ENCODE data around the gene GSX2.
"Not testable (repeated sequence)": the region's sequence is repeated elsewhere in the genome, so short reads cannot be mapped to it uniquely, and the experiment has no call there.

The GSX2 gene

GRCh38 chr4:54107951-54108748 lies 8.2 kb downstream of the GSX2 start:
- DNase-seq = no peak

- DNase-seq = no peak
These were observed 9.5 kb downstream of the GSX2 start for GRCh38 chr4:54109241-54110018.

GRCh38 chr4:54110019-54110416 lies 10.1 kb downstream of the GSX2 start:
- DNase-seq = no peak

GRCh38 chr4:54113206-54113605 lies 13.2 kb downstream of the GSX2 start:
- DNase-seq = not testable (repeated sequence)

- not testable (repeated sequence) for DNase-seq
These were observed 16.3 kb downstream of the GSX2 start for GRCh38 chr4:54116246-54116645.

GRCh38 chr4:54118850-54119589 lies 19.1 kb downstream of the GSX2 start:
- no peak for DNase-seq

GRCh38 chr4:54120518-54120917 lies 20.6 kb downstream of the GSX2 start:
- DNase-seq = no peak

- DNase-seq = no peak
These were observed 27.7 kb downstream of the GSX2 start for GRCh38 chr4:54127660-54128059.

- not testable (repeated sequence) for DNase-seq
These were observed 28.7 kb downstream of the GSX2 start for GRCh38 chr4:54128694-54129093.

GRCh38 chr4:54139332-54139731 lies 39.4 kb downstream of the GSX2 start:
- DNase-seq = no peak

GRCh38 chr4:54140287-54140686 lies 40.3 kb downstream of the GSX2 start:
- no peak for DNase-seq

GRCh38 chr4:54144199-54144598 lies 44.2 kb downstream of the GSX2 start:
- no peak for DNase-seq

GRCh38 chr4:54144661-54145171 lies 44.8 kb downstream of the GSX2 start:
- DNase-seq = no peak

- no peak for DNase-seq
These were observed 46.2 kb downstream of the GSX2 start for GRCh38 chr4:54146139-54146538.

- DNase-seq = no peak
These were observed 49.4 kb downstream of the GSX2 start for GRCh38 chr4:54149323-54149722.
